Activated CD4-positive, alpha-beta T cell treated with anti-CD3 and anti-CD28 coated beads, Interleukin-2, amount 50 U/mL, for 16 hours (primary cell): Measurements from ENCODE around the gene DGKK.

Source experiments
- DNase-seq: peaks from one replicate; pipeline ENCODE4 v3.0.0-alpha.2; 2020

DGKK gene

GRCh38 chrX:50470103-50471031, at the start of gene DGKK:
Gene DGKK, minus strand, starts transcription at chrX:50470825. Its CDS starts 147 bp downstream, at chrX:50470678.
- DNase-seq = no peak

GRCh38 chrX:50514811-50515210, 44.2 kb upstream of the DGKK start:
- no peak for DNase-seq

- DNase-seq = no peak
Observed at GRCh38 chrX:50497114-50497513, 26.5 kb upstream of the DGKK start.

- no peak for DNase-seq
Observed at GRCh38 chrX:50495616-50496015, 25.0 kb upstream of the DGKK start.

GRCh38 chrX:50492720-50493119, 22.1 kb upstream of the DGKK start:
- no peak for DNase-seq

- DNase-seq = no peak
Observed at GRCh38 chrX:50484662-50485061, 14.0 kb upstream of the DGKK start.

GRCh38 chrX:50483283-50483682, 12.7 kb upstream of the DGKK start:
- DNase-seq = peak; percentile 1

GRCh38 chrX:50475208-50475607, 4.6 kb upstream of the DGKK start:
- no peak for DNase-seq

GRCh38 chrX:50471390-50471789, 765 bp upstream of the DGKK start:
- no peak for DNase-seq

- no peak for DNase-seq
Observed at GRCh38 chrX:50469206-50469605, 1.4 kb downstream of the DGKK start.

GRCh38 chrX:50459615-50460014, 11.0 kb downstream of the DGKK start:
- no peak for DNase-seq

GRCh38 chrX:50458483-50458882, 12.1 kb downstream of the DGKK start:
- DNase-seq = no peak

GRCh38 chrX:50456712-50457484, 13.7 kb downstream of the DGKK start:
- no peak for DNase-seq

- DNase-seq = no peak
Observed at GRCh38 chrX:50452782-50453181, 17.8 kb downstream of the DGKK start.

- no peak for DNase-seq
Observed at GRCh38 chrX:50450324-50450723, 20.3 kb downstream of the DGKK start.

- peak; percentile 50 for DNase-seq
Observed at GRCh38 chrX:50448565-50448964, 22.1 kb downstream of the DGKK start.

- DNase-seq = no peak
Observed at GRCh38 chrX:50447535-50447934, 23.1 kb downstream of the DGKK start.

GRCh38 chrX:50442426-50443116, 28.1 kb downstream of the DGKK start:
- DNase-seq = no peak

GRCh38 chrX:50436797-50437196, 33.8 kb downstream of the DGKK start:
- DNase-seq = no peak

GRCh38 chrX:50432829-50433289, 37.8 kb downstream of the DGKK start:
- DNase-seq = no peak

- DNase-seq = no peak
Observed at GRCh38 chrX:50431623-50432022, 39.0 kb downstream of the DGKK start.

GRCh38 chrX:50430917-50431575, 39.6 kb downstream of the DGKK start:
- no peak for DNase-seq

- DNase-seq = no peak
Observed at GRCh38 chrX:50428174-50428573, 42.5 kb downstream of the DGKK start.
